ENCODE measurements around the gene XPNPEP1. TPM values are rescaled to one million over a fixed set of nuclear protein-coding genes. Genes with fewer than 3 reads are reported as not detected.

The XPNPEP1 gene
- polyA plus RNA-seq, 1 donor (not counting 4 experiments of a cell fraction or from before 2014, with no cell fraction given) = 96.2 TPM

- FAIRE-seq = no peak
- TF ChIP-seq CTCF (optimal IDR thresholded peaks at IDR 0.05 in 1 of 3, IDR thresholded peaks at IDR 0.05 in 1 of 3, conservative IDR thresholded peaks at IDR 0.05 in 1 of 3; ENCODE audit: extremely low read depth in 1 of 3, insufficient read depth in 2 of 3, low read length in 3 of 3) (no peak), EZH2 (IDR thresholded peaks at IDR 0.05; ENCODE audit: low read length) (no peak)
- Histone ChIP-seq H3K9ac (ENCODE audit: control insufficient read depth, extremely low read depth, insufficient read depth, low read length) (no peak overlapping the region), H3K27me3 (ENCODE audit: control insufficient read depth, extremely low read depth, insufficient read depth, low read length) (no peaks in the 10 kb centered on the region), H3K27ac (ENCODE audit: control insufficient read depth, insufficient read depth, low read length) (peak overlapping the region; percentile 67), H3K79me2 (ENCODE audit: control insufficient read depth, insufficient read depth, low read length) (peaks cover 41% of the 10 kb centered on the region), H3K4me2 (ENCODE audit: control insufficient read depth, extremely low read depth, insufficient read depth, low read depth, low read length) (peak overlapping the region; percentile 76), H2AFZ (ENCODE audit: control insufficient read depth, low read length) (no peak overlapping the region), H4K20me1 (ENCODE audit: control insufficient read depth, extremely low read depth, insufficient read depth, low read length) (no peaks in the 10 kb centered on the region), H3K36me3 (ENCODE audit: control insufficient read depth in 2 of 2, extremely low read depth in 1 of 2, insufficient read depth in 2 of 2, low read length in 2 of 2) (peaks cover 4 to 18% of the 10 kb centered on the region in 2 experiments), H3K4me3 (ENCODE audit: control insufficient read depth in 2 of 3, extremely low read depth in 1 of 3, insufficient read depth in 2 of 3, low read depth in 1 of 3, low read length in 3 of 3) (no peak overlapping the region), H3K9me1 (ENCODE audit: control insufficient read depth, extremely low read depth, insufficient read depth, low read length) (no peaks in the 10 kb centered on the region), H3K4me1 (ENCODE audit: control insufficient read depth, extremely low read depth, insufficient read depth, low read length) (peaks cover 68% of the 10 kb centered on the region), H3K9me3 (ENCODE audit: control insufficient read depth, low read depth, low read length) (no peaks in the 10 kb centered on the region)
- DNase-seq (ENCODE audit: low read depth, low spot score) = no peak
- dilution Hi-C loops (cut with MboI; ENCODE audit: extremely low pct_ligation_motif_present, low sequenced_read_pairs) = no loop called here
Measured at GRCh38 chr10:109895848-109896247, 27.5 kb downstream of the XPNPEP1 start.

- Histone ChIP-seq H3K4me1 (ENCODE audit: control insufficient read depth, extremely low read depth, insufficient read depth, low read length) (peaks cover 67% of the 10 kb centered on the region), H3K4me3 (ENCODE audit: control insufficient read depth in 2 of 3, extremely low read depth in 1 of 3, insufficient read depth in 2 of 3, low read depth in 1 of 3, low read length in 3 of 3) (no peak overlapping the region), H2AFZ (ENCODE audit: control insufficient read depth, low read length) (no peak overlapping the region), H3K4me2 (ENCODE audit: control insufficient read depth, extremely low read depth, insufficient read depth, low read depth, low read length) (peak overlapping the region; percentile 76), H3K9me1 (ENCODE audit: control insufficient read depth, extremely low read depth, insufficient read depth, low read length) (no peaks in the 10 kb centered on the region), H3K36me3 (ENCODE audit: control insufficient read depth in 2 of 2, extremely low read depth in 1 of 2, insufficient read depth in 2 of 2, low read length in 2 of 2) (peaks cover 6 to 14% of the 10 kb centered on the region in 2 experiments), H4K20me1 (ENCODE audit: control insufficient read depth, extremely low read depth, insufficient read depth, low read length) (no peaks in the 10 kb centered on the region), H3K9me3 (ENCODE audit: control insufficient read depth, low read depth, low read length) (no peaks in the 10 kb centered on the region), H3K79me2 (ENCODE audit: control insufficient read depth, insufficient read depth, low read length) (peaks cover 37% of the 10 kb centered on the region), H3K27me3 (ENCODE audit: control insufficient read depth, extremely low read depth, insufficient read depth, low read length) (no peaks in the 10 kb centered on the region), H3K27ac (ENCODE audit: control insufficient read depth, insufficient read depth, low read length) (peak overlapping the region; percentile 67), H3K9ac (ENCODE audit: control insufficient read depth, extremely low read depth, insufficient read depth, low read length) (peak overlapping the region; percentile 5)
- dilution Hi-C loops (cut with MboI; ENCODE audit: extremely low pct_ligation_motif_present, low sequenced_read_pairs) = no loop called here
- no peak for DNase-seq (ENCODE audit: low read depth, low spot score)
- TF ChIP-seq CTCF (optimal IDR thresholded peaks at IDR 0.05 in 1 of 3, IDR thresholded peaks at IDR 0.05 in 1 of 3, conservative IDR thresholded peaks at IDR 0.05 in 1 of 3; ENCODE audit: extremely low read depth in 1 of 3, insufficient read depth in 2 of 3, low read length in 3 of 3) (no peak), EZH2 (IDR thresholded peaks at IDR 0.05; ENCODE audit: low read length) (no peak)
- FAIRE-seq = peak; percentile 76
Measured at GRCh38 chr10:109895095-109895818, 28.1 kb downstream of the XPNPEP1 start.
